Activated CD4-positive, alpha-beta T cell treated with anti-CD3 and anti-CD28 coated beads, Interleukin-2, amount 50 U/mL, for 48 hours (primary cell): ENCODE data around the gene RSPRY1.

Experiments
- DNase-seq, 2 experiments: peaks; one replicate each; pipeline ENCODE4 v3.0.0-alpha.2; 2020

RSPRY1 gene

DNA sequence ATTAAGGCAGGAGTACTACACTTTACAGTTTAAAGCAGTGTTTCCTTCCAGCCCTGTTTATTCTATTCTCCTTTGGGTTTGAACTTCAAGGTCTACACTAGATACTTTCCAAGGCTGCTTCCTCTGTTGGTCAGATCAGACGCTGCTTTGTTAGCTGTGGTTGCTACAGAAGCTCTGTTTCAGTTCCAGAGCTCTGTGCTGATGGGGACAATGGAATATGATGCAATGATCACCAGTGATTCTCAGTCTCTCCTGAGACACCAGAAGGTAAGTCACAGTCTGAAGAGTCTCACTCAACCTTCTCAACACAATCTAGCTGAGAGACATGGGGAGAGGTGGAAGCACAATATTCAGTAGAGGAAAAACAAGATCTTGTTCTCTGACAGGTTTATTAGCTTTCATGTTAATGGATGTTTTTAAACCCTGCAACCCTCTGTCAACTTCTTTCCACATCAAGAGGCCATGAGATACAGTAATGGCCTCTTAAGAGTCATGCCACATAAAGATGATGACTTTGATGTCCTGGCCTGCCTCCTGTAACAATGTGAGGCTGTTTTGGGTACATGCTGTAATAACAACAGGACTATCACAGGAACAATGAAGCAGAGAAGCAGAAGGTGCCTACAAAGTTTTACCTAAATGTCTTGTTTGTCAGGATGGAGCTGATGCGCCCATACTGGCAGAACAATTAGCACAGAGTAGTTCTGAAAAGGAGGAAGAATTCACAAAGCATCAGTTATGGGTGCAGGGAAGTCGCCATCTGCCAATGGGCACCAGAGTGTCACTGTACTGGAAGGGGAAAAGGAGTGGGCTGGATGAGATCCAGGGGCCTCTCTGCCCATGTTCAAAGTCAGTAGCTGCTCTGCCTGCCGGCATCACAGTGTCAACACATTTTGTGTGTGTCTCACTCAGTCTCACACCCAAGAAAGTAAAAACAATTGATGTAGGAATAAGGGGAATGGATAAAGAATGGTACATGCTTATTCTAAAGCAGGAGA lies 33.7 kb upstream of the RSPRY1 start:
- DNase-seq = no peak

DNA sequence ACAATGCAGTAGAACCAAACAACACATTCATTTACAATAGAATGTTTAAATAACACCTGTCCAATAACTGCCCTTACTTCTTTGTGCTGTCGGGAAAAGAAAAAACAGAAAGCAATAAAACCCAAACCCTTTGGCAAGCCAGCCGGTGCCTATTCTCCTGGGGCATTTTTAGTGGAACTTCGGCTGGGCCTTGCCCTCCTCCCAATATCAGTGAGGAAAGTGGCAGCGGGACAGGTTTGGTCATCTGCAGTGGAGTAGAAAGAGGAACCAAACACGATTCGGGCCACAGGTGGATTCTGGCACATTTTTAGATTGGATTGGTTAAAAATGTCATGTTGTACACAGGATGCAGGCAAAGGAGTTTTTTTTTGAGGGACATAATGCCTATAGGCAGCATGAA lies 32.3 kb upstream of the RSPRY1 start:
- no peak for DNase-seq

DNA sequence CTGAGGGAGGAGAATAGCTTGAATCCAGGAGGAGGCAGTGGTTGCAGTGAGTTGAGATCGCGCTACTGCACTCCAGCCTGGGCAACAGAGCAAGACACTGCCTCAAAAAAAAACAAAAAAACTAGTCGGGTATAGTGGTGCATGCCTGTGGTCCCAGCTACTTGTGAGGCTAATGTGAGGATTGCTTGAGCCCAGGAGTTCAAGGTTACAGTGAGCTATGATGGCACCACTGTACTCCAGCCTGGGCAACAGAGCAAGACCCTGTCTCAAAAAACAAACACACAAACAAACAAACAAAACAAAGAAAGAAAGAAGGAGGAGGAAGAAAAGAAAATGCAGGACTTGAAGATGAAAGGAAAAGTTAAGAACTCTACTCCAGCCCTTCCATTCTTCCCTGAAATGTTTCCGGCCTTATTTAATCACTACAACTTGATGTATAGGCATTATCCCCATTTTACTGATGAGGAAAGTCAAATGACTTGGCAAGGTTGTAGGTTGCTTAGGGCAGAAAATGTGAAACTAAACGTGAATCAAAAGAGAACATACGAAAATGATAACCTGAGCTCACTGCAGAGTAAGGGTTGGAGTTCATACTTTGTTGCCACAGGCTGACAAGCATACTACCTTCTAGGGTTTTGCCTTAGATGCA lies 30.3 kb upstream of the RSPRY1 start:
- no peak for DNase-seq

- DNase-seq = no peak
Measured at GRCh38 chr16:57156351-57156703, 29.8 kb upstream of the RSPRY1 start.

DNA sequence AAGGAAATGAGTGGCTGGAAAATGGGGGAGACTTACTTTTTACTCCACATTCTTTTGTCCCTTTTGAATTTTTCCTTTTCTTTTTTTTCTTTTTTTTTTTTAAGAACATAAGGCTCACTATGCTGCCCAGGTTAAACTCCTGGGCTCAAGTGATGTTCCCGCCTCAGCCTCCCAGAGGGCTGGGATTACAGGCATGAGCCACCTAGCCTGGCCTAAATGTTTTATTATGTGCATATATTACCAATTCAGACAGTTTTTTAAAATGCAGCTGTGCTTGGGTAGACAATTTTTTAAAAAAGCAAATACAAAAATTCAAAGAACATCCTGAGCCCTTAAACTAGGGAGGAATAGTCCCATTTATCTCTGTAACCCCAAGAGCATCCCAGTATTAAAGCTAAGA lies 28.6 kb upstream of the RSPRY1 start:
- no peak for DNase-seq

DNA sequence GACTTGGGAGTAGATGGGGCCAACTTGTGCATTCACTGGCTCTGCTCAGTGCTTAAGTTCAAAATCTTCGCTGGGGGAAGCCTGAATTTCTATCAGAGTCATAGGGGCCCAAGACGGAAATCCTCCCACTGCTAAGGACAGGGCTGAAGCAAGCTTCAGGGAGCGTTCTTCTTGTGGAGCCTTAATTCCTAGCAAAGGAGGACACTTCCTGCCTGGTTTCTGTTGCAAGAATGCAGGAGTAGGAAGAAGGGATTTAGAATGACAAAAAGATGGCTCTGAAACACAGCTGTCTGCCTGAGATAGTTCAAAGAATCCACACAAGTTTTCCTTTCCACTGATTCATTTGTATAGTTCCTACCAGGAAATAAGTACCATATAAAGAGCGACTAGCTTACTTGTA lies 26.7 kb upstream of the RSPRY1 start:
- no peak for DNase-seq

DNA sequence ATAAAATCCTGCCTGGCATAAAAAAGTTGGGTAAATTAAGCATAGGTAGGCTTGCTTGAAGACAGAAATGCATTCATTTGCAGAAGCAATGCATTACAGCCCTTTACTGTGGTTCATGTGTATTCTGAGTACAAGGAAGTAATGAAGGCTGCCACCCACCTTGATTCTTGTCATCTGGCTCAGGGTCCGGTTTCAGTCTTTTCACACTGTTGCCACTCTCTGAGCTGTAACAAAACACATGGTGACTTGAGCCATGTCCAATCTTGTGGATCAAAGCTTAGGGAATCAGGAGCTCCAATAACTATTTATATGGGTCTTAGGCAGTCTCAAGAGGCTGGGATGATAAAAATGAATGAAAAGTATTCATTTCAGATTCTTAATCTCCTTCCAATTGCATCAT lies 22.3 kb upstream of the RSPRY1 start:
- DNase-seq = no peak

GRCh38 chr16:57165483-57165882 lies 20.6 kb upstream of the RSPRY1 start:
- no peak for DNase-seq

GRCh38 chr16:57165938-57166337 lies 20.2 kb upstream of the RSPRY1 start:
- DNase-seq = no peak

DNA sequence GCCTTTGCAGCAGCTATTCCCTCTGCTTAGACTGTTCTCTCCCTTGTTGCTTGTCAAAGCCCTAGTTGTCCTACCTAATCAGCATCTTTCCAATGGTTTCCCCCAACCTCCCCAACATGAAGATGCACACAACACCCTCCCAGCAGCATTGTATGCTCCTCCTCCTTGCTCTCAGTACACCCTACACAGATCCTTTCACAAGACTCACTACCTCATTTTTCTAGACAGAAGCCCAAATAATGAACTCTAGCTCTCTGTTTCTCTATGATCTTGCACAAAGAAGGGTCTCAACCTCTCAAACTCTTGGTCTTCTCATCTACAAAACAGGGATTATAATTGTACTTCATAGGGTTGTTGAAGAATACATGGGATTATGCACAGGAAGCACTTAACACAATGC lies 19.7 kb upstream of the RSPRY1 start:
- no peak for DNase-seq

GRCh38 chr16:57166951-57167350 lies 19.2 kb upstream of the RSPRY1 start:
- no peak for DNase-seq

DNA sequence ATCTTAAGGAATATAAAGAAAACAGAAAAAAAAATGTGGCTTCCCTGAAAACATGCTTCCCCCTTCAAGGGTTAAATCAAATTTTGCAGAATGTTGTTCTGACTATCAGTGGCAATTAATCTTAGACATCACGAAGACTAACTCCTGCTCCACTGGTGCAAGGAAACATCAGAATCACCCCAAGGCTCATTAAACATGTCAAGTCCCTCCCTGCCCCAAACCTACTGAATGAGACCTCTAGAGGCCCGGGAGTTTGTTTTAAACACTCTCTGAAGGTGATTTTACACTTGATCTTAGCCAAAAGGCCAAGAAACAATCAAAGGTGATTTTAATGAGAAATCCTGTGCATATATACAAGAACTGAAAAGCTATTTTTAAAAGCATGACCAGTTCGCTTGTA lies 18.6 kb upstream of the RSPRY1 start:
- no peak for DNase-seq

GRCh38 chr16:57167953-57168352 lies 18.2 kb upstream of the RSPRY1 start:
- no peak for DNase-seq

DNA sequence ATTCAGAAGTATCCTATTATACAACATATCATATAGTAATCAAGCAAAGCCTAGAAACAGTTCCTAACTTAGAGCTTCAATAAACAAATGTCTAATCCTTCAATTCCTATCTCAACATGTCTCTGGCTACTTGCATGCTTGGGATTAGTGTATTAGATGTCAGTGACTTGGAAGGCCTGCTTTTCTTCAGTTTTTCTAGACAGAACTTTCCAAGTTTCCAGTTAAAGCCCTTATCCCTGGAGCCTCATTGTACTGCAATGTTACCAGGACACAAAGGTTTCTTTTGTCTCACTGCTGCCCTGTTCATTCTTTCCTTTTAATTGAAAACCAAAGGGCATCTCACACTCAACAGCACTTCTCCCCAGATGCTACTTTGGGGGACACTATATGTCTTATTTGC lies 16.8 kb upstream of the RSPRY1 start:
- no peak for DNase-seq

DNA sequence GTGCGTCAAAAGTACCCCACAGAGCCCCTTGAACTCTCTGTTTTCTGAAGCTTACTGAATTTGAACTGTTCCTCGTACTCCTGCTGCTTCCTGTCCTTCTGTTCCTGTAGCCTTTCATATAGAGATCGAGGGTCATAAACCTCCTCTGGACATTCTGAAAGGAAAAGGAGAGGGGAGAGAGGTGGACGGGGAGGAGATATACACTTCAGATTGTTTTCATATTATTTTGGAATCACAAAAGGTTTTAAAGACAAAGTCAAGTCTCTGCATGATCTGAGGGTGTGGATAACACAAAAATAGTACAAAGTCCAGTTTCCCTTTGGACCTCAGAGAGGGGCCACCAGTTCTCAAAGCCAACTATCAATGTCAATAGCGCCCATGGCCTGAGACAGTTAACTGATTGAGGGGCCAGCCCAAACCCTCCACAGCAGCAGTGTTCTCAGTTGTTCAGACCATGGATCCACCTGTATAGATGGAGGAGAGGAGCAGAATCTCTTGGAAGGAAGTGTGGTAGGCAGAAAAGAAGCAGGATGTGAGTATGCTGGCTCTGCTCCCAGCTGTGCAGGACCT lies 13.3 kb upstream of the RSPRY1 start:
- DNase-seq = no peak

DNA sequence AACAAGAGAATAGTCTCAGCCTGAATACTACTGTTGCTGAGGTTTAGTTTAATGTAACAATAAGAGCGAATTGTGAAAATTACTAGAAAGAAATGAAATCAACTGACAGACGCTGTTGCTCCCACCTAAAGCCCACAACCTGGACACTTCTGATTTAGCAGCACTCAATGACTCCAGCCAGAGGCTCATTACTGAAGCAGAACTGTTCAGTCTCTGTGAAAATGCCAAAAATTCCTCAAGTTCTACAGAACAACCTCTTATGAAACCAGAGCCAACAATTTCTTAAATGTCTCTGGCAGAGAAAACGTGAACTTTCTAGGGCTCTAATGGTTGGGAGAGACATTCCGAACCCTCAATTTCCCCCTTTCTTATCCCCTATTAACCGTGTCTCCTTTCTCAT lies 10.2 kb upstream of the RSPRY1 start:
- DNase-seq = no peak

GRCh38 chr16:57178196-57178595 lies 7.9 kb upstream of the RSPRY1 start:
- no peak for DNase-seq

DNA sequence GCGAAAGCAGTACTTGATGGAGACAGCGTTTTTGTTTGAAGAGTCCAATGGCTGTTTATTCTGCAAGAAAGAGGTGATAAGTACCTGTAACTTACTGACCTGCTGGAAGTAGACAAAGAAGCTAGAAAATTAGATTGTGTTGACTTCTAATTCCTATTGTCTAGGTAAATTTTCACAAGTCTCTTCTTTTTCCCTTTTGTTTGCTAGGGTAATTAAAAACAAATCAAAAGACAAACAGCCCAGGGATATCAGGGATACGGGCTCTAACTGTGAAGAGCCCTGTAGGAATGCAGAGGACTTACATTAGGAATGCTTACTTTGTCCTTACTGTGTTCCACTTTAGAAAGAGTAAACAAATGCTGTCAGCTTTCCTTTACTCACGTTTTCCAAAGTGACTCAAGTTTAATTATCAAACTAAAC lies 7.3 kb upstream of the RSPRY1 start:
- no peak for DNase-seq

GRCh38 chr16:57179215-57179828 lies 6.8 kb upstream of the RSPRY1 start:
- no peak for DNase-seq

DNA sequence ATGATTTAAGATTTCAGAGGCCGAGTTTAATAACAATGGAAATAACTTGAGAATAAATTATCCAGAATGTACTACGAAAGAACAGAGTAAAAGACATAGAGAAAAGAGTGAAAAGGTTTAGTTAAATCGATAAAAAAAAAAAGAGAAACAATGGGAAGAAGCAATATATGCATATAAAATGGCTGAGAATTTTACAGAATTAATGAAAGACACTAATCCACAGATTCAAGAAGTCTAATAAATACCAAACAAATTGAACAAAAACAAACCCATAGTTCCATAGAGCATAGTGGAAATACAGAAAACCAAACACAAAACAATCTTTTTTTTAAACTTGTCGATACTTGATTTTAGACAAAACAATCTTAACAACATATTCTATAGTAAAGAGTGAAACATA lies 2.0 kb upstream of the RSPRY1 start:
- no peak for DNase-seq

- no peak for DNase-seq
Measured at GRCh38 chr16:57184887-57185445, 1.2 kb upstream of the RSPRY1 start.

GRCh38 chr16:57185446-57185944 lies 634 bp upstream of the RSPRY1 start:
- DNase-seq = peak; percentile 26 to 38
